MG63 (cell line): ENCODE data around the gene OPTC. TPM values are rescaled to one million over a fixed set of nuclear protein-coding genes. Genes with fewer than 3 reads are reported as not detected.

Experiments used
- DNase-seq: peaks from one replicate; pipeline ENCODE4 v3.0.0-alpha.2; 2020
- H3K27me3 ChIP-seq: fragments of 250-450 bp; sonication (Bioruptor Pico); 2 replicates; pipeline ENCODE4 v1.5.1; 2020; ENCODE audit warnings: mild to moderate bottlenecking, moderate library complexity
- H3K36me3 ChIP-seq: fragments of 250-450 bp; sonication (Bioruptor Pico); 2 replicates; pipeline ENCODE4 v1.5.1; 2020; ENCODE audit warnings: mild to moderate bottlenecking, moderate library complexity
- H3K4me3 ChIP-seq: fragments of 250-450 bp; sonication (Bioruptor Pico); 2 replicates; pipeline ENCODE4 v1.5.1; 2020; ENCODE audit warnings: mild to moderate bottlenecking, moderate library complexity
- H3K9me3 ChIP-seq: fragments of 250-450 bp; sonication (Bioruptor Pico); 2 replicates; pipeline ENCODE4 v1.5.1; 2020; ENCODE audit warnings: mild to moderate bottlenecking, moderate library complexity
- total RNA-seq: library from RNA; depleted of rRNA; stranded (reverse); fragments of >200 nt; shearing (Covaris generic); gene quantifications from 2 replicates; pipeline ENCODE4 v1.2.3, GENCODE V29; 2014; ENCODE audit warnings: low replicate concordance; rRNA removed

Gene OPTC
- total RNA-seq, 1 experiment from 2014 or later, result not detected

GRCh38 chr1:203551550-203551949 lies 57.6 kb downstream of the OPTC start:
- Histone ChIP-seq H3K9me3 (no peaks in the 10 kb centered on the region), H3K36me3 (no peaks in the 10 kb centered on the region), H3K4me3 (no peak overlapping the region), H3K27me3 (no peaks in the 10 kb centered on the region)
- DNase-seq, result no peak

DNA sequence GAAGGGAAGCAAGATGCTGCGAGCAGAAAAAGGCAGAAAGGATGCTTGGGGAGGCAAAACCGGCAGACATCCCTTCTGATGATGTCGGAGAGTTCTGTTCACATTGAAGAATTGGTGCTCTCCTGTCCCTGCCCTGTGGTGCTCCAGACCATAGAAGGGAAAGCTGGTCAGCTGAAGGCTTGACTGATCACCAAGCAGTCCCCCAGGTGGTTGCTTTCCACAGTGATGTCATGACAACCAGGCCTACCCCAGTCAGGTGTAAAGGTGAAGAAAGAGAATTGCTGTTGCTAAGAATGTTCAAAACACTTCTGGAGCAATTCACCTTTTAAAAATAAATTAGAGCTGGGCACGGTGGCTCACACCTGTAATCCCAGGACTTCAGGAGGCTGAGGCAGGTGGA lies 59.5 kb downstream of the OPTC start:
- Histone ChIP-seq H3K27me3 (no peaks in the 10 kb centered on the region), H3K9me3 (no peaks in the 10 kb centered on the region), H3K4me3 (no peak overlapping the region), H3K36me3 (no peaks in the 10 kb centered on the region)
- DNase-seq, result no peak

- Histone ChIP-seq H3K4me3 (no peak overlapping the region), H3K36me3 (no peaks in the 10 kb centered on the region), H3K27me3 (no peaks in the 10 kb centered on the region), H3K9me3 (no peaks in the 10 kb centered on the region)
- DNase-seq, result no peak
These were observed 60.1 kb downstream of the OPTC start for GRCh38 chr1:203554071-203554470.

DNA sequence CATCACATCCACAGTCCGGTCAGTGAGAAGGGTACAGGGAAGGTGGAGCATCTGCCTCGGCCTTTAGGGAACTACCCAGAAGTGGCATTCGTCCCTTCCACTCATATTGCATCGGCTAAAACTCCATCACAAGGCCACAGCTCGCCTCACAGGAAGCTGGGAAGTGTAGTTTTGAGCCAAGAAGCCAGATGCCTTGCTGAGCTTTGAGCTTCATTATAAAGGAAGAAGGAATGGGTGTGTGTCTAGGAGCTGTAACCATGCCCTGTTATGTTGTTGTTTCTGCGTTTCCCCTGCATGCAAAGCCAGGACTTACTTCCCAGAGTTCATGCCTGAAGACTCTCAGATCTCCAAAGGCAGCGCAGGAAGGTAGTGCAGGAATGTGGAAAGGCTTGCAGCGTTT lies 61.1 kb downstream of the OPTC start:
- DNase-seq, result peak; percentile 26
- Histone ChIP-seq H3K36me3 (no peaks in the 10 kb centered on the region), H3K27me3 (no peaks in the 10 kb centered on the region), H3K9me3 (no peaks in the 10 kb centered on the region), H3K4me3 (no peak overlapping the region)

DNA sequence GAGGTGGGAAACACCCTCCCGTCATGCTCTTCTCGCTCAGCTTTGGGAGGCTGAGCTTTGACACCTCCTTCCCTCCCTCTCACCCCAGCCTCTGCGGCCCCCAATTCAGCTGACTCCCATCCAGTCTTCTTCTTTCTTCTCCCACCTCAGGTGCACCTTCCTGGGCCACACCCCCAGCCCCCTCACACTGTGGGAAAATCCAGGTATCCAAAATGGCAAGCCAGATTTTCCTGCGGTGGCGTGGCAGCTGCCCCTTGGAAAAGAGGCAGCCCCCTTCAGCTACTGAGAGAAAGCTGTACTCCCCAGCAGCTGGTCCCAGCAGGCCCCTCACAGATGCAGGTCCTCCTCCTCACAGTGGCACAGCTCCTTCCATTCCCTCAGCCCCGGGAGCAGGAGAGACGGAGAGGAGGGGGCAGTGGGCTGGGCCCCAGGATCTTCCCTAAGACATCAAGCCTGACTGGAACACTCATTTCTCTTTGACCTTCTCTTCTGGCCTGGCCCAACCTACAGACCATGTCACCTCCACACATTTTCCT lies 61.6 kb downstream of the OPTC start:
- Histone ChIP-seq H3K27me3 (no peaks in the 10 kb centered on the region), H3K36me3 (no peaks in the 10 kb centered on the region), H3K9me3 (no peaks in the 10 kb centered on the region), H3K4me3 (peak overlapping the region; percentile 3; the same call in 1 of the 2 replicates)
- no peak for DNase-seq

DNA sequence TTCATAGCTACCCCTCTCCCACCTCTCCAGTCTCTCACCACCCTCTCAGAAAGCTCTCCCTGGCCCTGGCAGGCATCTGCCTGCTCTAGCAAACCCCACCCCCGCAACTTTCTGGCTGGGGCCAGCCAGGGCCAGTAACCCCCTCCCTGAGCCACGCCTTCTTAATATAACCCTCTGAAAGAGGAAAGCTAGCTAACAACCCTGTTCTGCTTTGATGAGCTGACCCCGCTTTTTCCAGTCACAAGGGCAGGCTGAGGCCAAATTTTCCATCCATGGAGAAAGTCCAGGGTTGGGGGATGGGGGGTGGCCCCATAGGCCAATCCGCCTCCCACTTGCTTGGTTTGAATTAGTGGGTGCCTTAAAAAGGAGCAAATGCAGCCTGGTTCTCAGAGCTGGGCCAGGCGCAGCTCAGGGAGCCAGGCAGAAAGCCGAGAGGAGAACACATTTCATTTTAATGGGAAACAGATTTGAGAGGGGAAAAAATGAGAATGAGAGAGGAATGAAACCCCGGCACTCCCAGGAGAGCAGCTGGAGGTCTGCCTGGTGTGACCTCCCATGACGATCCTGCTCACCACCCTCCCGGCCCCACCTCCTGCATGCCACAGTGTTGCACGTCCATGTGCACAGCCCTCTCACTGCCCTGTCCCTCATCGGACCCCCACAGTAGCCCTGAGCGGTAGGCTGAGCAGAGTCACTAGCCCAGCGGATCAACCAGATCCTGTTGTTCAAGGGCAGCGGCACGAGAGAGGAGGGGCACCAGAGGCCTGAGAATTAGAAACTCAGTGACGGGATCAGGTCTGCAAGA lies 62.3 kb downstream of the OPTC start:
- no peak overlapping the region for H3K4me3 ChIP-seq
- no peaks in the 10 kb centered on the region for H3K27me3 ChIP-seq
- no peaks in the 10 kb centered on the region for H3K9me3 ChIP-seq
- H3K36me3 ChIP-seq, result no peaks in the 10 kb centered on the region
- peak; percentile 95 for DNase-seq

DNA sequence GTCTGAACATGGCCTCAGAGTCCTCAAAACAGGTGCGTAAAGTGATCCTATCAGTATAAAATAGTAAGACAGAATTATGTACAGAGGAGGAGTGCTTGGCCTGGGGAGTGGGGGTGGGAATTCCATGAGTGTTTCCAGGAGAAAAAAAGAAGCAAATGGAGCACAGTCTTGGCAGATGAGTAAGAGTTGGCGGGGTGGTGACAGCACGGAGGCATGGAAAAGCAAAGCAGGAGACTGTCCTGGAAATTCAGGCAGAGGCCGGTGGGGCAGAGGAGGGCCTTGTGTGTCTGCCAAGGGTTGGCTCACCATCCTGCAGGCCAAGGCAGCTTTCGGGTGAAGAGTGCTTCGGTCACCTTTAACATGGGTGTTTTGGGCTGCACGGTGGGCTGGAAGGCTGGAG lies 63.4 kb downstream of the OPTC start:
- Histone ChIP-seq H3K4me3 (no peak overlapping the region), H3K27me3 (no peaks in the 10 kb centered on the region), H3K36me3 (no peaks in the 10 kb centered on the region), H3K9me3 (no peaks in the 10 kb centered on the region)
- peak; percentile 99 for DNase-seq

DNA sequence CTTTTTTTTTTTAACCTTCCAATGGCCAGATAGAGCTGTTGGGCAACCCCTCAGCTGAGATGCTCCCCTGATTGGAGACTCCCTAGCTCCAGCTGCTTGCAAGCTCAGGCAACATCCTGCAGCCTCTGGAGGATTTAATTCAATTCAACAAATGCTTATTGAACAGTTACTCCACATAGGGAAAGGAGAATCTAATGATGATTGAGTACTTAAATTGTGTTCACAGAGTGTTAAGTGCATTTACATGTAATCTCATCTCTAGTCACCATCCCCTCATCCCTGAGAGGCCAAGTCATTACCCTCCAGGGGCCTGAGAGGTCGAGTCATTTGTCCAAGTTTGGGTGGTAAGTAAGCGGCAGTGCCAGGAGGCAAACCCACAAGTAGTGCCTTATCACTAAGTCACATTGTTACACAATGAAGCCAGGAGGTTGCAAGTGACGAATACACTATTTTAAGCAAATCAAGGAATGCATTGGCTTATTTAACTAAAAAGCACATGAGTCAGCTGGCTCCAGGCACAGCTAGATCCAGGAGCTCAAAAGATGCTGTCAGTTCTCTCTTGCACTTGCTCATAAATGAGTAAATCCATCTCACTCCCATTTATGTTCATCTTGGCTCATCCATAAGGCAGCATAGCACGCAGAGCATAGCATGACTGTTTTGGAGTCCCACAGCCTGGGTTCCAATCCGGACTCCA lies 64.3 kb downstream of the OPTC start:
- H3K36me3 ChIP-seq, result no peaks in the 10 kb centered on the region
- H3K9me3 ChIP-seq, result no peaks in the 10 kb centered on the region
- no peak overlapping the region for H3K4me3 ChIP-seq
- no peaks in the 10 kb centered on the region for H3K27me3 ChIP-seq
- peak; percentile 97 for DNase-seq

Other genes with a start within 250 kb of the OPTC start
- gene BTG2, start 188.6 kb upstream of the OPTC start, total RNA-seq, result 0.10 and 2.0 TPM in 2 replicates
- not detected in 2 replicates for gene FMOD, start 143.0 kb upstream of the OPTC start, total RNA-seq
- gene PRELP, start 18.3 kb upstream of the OPTC start, total RNA-seq, result not detected in 2 replicates
- 37.6 and 43.6 TPM in 2 replicates for gene ATP2B4, start 132.7 kb downstream of the OPTC start, total RNA-seq